IMR-90 (cell line): ENCODE data around the gene OR51D1.

Experiments used
- FOS ChIP-seq: fragments of 150-350 bp; IDR thresholded peaks from 2 replicates; pipeline ENCODE4 v1.6.1; 2016; ENCODE audit warnings: low read depth, low read length
- MXI1 ChIP-seq: IDR thresholded peaks from 2 replicates; pipeline ENCODE4 v1.6.1; 2012; ENCODE audit warnings: low read depth, mild to moderate bottlenecking, low read length, moderate library complexity, borderline replicate concordance
- POLR2A ChIP-seq: IDR thresholded peaks from 2 replicates; pipeline ENCODE4 v1.6.1; 2012; ENCODE audit warnings: mild to moderate bottlenecking, low read depth, low read length
- RAD21 ChIP-seq: IDR thresholded peaks from 2 replicates; pipeline ENCODE4 v1.6.1; 2012; ENCODE audit warnings: low read length, improper control_type of control experiment
- RCOR1 ChIP-seq: IDR thresholded peaks from 2 replicates; pipeline ENCODE4 v1.6.1; 2012; ENCODE audit warnings: mild to moderate bottlenecking, low read length, improper control_type of control experiment; ENCODE audit not compliant: insufficient replicate concordance
- TF ChIP-seq, protein P1 (sequence below): conservative IDR thresholded peaks from 2 replicates; pipeline ENCODE4 v1.5.1; 2012; ENCODE audit warnings: mild to moderate bottlenecking, low read depth, low read length, improper control_type of control experiment

DNA sequence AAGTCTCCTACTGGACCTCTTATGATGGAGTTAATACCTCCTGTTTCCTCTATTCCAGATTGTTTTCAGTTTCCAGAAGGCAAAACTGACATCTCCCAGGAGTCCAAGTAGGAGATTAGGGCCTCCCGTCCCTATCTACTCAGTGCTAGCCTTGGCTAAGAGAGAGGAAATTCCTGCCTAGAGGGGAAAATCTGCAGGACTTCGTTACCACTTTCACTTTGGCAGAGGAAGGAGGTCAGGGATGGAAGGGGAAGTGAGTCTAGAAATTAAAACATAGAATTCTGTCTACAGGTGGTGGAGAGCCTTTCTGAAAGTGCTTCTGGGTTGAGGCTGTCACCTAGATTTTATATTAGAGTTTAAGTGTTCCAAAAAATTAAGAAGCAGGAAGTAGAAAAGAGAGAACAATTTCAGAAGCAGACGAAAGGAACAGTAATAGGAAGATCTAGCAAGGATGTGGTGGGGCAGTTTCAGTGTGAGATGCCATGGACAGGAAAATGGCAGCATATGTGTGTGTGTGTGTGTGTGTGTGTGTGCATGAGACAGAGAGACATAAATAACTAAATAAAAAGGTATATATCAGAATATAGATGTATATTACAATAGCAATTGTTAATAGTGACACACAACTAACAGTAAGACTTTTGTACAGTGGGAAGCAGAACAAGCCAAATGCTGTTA, 26.9 kb upstream of the OR51D1 start:
- no peak for TF ChIP-seq RCOR1
- TF ChIP-seq, protein P1, sequence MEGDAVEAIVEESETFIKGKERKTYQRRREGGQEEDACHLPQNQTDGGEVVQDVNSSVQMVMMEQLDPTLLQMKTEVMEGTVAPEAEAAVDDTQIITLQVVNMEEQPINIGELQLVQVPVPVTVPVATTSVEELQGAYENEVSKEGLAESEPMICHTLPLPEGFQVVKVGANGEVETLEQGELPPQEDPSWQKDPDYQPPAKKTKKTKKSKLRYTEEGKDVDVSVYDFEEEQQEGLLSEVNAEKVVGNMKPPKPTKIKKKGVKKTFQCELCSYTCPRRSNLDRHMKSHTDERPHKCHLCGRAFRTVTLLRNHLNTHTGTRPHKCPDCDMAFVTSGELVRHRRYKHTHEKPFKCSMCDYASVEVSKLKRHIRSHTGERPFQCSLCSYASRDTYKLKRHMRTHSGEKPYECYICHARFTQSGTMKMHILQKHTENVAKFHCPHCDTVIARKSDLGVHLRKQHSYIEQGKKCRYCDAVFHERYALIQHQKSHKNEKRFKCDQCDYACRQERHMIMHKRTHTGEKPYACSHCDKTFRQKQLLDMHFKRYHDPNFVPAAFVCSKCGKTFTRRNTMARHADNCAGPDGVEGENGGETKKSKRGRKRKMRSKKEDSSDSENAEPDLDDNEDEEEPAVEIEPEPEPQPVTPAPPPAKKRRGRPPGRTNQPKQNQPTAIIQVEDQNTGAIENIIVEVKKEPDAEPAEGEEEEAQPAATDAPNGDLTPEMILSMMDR, result no peak
- TF ChIP-seq RAD21, result no peak
- no peak for TF ChIP-seq MXI1
- no peak for TF ChIP-seq POLR2A
- no peak for TF ChIP-seq FOS
